DMS 273 treated with DMSO at 0.1 percent for 48 hours (cell line): ENCODE results near the gene PALD1.
"Not testable (repeated sequence)": the region's sequence is repeated elsewhere in the genome, so short reads cannot be mapped to it uniquely, and the experiment has no call there.

ENCODE experiments used
- DNase-seq: peaks from one replicate; lab custom pipeline; 2025; lab: John Stamatoyannopoulos, UW

Gene PALD1

GRCh38 chr10:70571636-70572439 is 93.3 kb downstream of the PALD1 start:
- DNase-seq = no peak

DNA sequence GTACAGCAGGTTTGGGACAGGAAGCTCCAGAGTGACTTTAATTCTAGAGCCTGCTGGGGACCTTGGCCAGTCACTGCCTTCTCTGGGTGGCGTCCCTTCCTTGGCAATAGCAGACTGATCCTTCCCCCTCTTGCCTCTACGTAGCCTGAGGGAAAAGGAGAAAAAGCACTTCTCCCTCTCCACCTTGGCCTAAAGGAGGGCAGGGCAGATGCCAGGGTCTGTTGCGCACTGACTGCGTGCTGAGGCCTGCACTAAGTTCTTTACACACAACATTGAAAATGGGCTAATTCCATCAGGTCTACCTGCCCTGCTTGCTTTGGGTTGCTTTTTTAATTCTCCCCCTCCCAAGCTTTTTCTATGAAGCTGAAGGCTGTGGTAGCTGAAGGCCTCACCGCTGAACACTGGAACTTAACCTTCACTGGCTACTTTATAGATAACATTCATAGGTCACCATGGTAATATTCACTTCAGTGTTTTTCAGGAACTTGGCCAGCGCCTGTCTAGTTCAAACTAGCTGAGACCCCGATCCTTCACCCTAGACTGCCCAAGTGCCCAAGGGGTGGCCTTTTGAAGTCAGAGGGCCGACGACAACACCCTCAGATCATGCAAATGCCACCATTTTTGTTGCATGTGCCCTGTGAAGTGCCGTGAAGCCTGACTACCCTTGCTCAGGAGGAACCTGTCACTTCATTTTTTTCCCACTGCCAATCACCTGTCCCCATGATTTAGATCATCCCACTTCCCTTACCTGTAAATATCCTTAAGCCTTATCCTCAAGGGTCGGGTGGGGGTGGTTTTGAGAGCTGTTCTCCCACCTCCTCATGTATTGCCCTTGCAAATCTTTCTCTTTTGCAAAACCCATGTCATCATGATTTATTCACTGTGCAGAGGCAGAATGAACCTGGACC is 95.3 kb downstream of the PALD1 start:
- DNase-seq = no peak

GRCh38 chr10:70575486-70575873 is 96.9 kb downstream of the PALD1 start:
- no peak for DNase-seq

DNA sequence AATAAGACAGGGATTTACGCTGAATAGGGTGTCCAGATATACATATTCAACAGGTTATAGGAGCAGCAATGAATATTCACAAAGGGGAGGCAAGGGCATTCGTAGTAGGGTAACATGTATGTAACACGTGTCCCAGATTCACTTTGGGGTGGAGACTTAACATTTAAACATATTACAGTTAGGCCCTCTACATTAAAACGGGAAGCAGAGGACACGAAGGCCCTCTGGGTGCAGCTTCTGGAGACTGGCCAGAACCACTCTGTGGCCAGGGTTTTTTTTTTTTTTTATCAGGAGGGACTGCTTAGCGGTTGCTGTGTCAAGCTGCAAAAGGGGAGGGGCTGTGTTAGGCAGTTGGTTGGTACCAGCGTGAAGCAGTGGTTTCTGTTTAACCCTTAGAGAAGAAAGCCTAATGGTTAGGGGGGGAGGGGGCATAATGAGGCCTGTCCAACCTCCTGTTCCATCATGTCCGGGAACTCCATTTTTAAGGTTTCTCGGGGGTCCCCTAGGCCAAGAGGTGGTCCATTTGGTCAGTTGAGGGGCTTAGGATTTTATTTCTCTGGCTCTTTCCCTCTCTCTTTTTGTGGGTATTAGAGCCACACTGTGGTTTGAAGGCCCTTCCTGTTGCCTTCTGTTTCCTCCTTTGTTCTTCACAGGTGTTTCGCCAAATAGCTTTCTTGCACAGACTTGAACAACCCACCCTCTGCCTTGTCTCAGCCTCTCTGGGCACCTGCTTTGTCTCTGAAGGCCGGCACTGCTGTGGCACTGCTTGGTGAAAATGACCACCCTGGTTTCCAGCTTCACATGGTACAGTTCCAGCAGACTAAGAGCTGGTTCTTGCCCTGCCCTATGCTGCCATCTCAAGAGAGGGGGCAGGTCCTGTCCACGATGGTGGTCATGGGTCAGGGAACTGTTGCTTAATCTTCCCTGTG is 97.6 kb downstream of the PALD1 start:
- no peak for DNase-seq

DNA sequence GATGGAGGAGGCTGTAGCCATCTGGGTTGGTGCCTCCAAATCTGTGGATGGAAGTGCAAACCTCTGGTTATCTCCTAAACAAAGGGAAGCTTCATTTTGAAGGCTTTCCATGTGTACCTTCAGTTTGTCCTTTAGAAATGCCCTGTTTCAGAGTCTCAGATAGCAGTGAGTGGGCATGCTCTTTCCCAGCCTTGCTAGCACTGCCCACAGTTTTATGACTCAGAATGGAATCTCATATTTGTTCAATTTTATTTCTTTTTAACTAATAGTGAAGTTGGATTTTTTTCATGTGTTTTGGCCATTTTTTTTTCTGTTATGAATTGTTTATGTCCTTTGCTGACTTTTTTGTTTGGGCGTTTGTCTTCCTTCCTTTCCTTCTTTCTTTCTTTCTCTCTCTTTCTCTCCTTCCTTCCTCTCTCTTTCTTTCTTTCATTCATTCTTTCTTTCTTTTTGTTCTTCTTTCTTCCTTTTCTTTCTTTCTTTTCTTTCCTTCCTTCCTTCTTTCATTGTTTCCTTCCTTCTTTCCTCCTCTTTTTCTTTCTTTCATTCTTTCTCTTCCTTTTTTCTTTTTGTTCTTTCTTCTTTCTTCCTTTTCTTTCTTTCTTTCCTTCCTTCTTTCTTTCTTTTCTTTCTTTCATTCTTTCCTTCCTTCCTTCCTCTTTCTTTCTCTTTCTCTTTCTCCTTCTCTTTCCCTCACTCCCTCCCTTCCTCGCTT is 98.4 kb downstream of the PALD1 start:
- DNase-seq = no peak

DNA sequence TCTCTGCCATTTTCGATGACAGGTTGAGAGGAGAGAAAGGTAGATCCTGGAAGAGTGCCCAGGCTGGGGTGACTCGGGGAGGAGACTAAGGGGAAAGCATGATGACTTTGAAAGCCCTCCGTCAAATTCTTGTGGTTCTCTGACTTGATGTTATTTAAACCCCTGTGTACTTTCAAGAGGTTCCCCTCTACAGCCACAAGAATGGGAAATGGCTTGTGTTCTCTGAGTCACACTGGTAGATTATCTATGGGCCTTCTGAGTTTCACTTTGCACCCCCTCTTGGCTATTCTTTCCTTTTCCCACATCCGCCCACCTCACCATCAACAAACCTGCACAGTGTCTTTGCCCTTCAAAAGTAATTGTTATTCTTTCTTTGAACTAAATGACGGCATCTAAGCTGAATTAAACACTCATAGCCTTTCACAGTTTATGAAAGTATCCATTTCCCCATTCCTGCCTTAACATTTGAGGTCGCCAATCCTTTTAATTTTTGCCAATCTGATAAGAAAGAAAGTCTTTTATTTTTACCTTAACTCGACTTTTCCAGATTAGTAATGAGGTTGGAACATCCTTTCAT is 99.9 kb downstream of the PALD1 start:
- no peak for DNase-seq

GRCh38 chr10:70579234-70580002 is 100.9 kb downstream of the PALD1 start:
- DNase-seq = no peak

DNA sequence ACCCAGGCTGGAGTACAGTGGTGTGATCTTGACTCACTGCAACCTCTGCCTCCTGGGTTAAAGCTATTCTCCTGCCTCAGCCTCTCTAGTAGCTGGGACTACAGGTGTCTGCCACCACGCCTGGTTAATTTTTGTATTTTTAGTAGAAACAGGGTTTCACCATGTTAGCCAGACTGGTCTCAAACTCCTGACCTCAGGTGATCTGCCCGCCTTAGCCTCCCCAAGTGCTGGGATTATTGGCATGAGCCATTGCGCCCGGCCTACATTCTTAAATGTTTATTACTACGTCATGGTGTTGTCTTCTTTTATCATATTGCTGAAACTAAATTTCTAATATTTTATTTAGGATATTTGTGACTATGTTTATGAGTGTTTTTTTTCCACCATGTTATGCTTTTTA is 102.6 kb downstream of the PALD1 start:
- not testable (repeated sequence) for DNase-seq

DNA sequence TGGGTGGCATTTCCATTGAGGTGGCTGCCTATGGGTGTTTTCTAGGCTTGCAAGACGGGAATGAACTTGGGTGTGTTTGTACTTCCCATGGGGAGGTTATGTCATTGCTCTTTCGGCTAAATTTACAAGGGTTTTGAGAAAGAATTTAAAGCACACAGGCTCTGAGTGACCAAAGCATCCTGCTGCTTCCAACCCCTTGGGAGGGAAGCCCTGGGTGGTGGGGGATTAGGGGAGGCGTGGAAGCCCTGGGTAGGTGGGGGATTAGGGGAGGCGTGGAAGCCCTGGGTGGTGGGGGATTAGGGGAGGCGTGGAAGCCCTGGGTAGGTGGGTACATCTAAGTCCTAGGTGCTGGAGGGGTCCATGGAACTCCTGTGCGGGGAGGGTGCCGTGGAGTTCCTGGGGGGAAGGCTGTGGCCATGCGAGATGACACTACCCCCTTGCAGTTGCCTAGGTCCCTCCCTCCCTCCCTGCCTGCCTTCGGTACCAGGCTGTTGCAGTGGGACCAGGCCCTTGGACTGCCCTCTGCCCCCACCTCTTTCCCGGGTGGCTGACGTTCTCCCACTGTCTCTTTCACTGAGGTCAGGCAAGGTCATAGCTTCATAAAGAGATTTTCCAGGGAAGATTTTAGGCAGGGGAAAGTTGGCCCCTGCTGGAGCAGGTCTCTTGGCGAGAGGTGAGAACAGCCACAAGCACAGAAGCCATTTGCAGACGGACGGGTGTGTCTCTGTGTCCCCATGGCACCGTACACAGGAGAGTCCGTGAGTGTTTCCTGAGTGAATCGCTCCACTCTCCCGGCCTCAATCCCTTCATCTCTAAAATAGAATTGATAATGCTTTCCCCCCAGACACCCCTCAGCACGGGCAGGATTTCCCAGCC is 104.5 kb downstream of the PALD1 start:
- DNase-seq = no peak

DNA sequence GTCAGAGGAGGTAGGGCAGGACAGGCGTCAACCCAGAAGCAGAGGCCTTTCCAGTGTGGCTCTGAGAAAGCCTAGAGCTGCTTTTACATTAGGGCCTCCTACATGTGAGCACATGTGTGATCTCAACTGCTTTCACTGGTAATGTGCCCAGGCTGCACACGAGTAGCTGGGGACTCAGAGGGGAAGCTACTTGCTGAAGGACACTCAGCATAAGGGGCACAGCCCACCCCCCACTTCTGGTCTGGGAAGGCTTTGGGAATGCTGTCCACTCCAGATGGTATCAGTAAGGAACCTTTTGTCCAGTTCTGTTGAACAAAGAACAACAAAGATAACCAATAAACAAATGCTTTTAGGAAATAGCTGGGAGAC is 105.1 kb downstream of the PALD1 start:
- no peak for DNase-seq

GRCh38 chr10:70584366-70584765 is 105.8 kb downstream of the PALD1 start:
- no peak for DNase-seq

- DNase-seq = no peak
Observed at GRCh38 chr10:70584909-70585544, 106.5 kb downstream of the PALD1 start.

DNA sequence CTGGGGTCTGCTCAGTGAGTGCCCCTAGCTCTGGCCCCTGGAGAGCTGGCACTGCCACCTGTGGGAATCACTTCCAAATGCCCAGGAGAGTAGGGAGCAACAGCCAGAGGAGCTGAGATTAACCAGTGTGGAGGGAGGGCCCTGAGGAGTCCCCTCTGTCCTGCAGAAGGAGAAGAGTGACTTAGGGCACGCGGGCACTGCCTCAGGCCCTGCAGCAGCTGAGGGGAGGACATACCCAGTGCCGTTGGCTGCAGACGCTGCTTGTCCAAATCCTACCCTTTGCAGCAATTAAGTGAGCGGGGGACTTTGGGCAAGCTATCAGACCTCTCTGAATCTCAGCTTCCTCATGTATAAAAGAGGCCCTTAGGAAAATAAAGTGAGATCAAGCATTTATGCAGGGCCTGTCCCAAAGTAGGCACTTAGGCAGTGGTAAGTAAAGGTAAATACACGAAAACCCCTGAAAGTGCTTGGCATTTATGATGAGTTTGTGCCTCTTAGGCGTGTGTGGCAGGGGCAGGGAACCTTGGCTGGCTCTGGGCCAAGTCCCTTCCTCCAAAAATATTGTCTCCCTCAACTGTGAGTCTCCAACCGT is 107.1 kb downstream of the PALD1 start:
- DNase-seq = no peak

DNA sequence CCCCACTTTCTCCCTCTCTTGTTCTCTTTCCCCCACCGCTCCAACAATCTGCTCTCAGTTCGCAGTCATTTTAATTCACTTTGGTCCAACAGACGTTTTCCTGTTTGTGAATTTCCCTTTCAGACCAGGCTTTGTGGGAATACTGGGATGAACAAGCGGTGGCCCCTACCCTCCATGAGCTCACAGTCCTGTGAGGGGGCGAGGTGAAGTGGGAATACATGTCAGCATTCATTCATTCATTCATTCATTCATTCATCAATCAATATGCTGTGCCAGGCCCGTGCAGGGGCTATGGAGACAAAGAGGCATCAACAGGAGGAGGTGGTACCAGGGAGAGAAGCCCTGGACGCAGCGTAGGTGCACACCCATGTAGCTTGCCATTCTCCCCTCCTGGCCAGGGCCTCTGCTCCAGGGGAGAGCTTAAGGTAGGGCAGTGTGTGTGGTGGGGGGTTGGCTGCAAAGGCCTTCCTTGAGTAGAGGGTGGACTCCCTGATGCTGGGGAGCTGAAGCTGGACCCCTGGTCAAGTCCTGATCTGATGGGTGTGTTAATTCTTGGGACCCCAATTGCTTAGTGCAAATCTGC is 107.9 kb downstream of the PALD1 start:
- no peak for DNase-seq

- no peak for DNase-seq
Observed at GRCh38 chr10:70587045-70587658, 108.6 kb downstream of the PALD1 start.

GRCh38 chr10:70588255-70588654 is 109.7 kb downstream of the PALD1 start:
- DNase-seq = no peak

GRCh38 chr10:70588859-70589570 is 110.4 kb downstream of the PALD1 start:
- DNase-seq = no peak
